ENCODE data around the gene TSPEAR. TPM values are rescaled to one million over a fixed set of nuclear protein-coding genes. Genes with fewer than 3 reads are reported as not detected.
A peak's percentile ranks its signal among the peaks of the same experiment; 100 is the strongest.

TSPEAR gene
- total and polyA plus RNA-seq, 9 of the 15 experiments (the other 6 are each of a cell fraction or from before 2014, with no cell fraction given) = not detected

GRCh38 chr21:44582055-44582454 is 129.3 kb downstream of the TSPEAR start (continued):
- TF ChIP-seq MYC (IDR thresholded peaks at IDR 0.05; ENCODE audit: low read depth, low read length) (peak; percentile 27; the same call in 1 of the 2 replicates), MYC (CRISPR knock-in tag; IDR thresholded peaks at IDR 0.05; ENCODE audit: borderline replicate concordance, low read depth) (no peak), PHB (CRISPR knock-in tag; IDR thresholded peaks at IDR 0.05) (no peak), ZEB2 (IDR thresholded peaks at IDR 0.05) (0 out of 2 replicates have a peak, but pooled peaks have one; percentile 19), KLF10 (CRISPR knock-in tag; IDR thresholded peaks at IDR 0.05) (no peak), JUN (IDR thresholded peaks at IDR 0.05; ENCODE audit: borderline replicate concordance, low read depth, low read length) (peak; percentile 93), JUN (CRISPR knock-in tag; IDR thresholded peaks at IDR 0.05; ENCODE audit: borderline replicate concordance) (no peak), RBM25 (IDR thresholded peaks at IDR 0.05; ENCODE audit: low read depth, low read length, severe bottlenecking) (no peak), SREBF2 (CRISPR knock-in tag; IDR thresholded peaks at IDR 0.05) (no peak), BCLAF1 (IDR thresholded peaks at IDR 0.05; ENCODE audit: borderline replicate concordance in 1 of 2, control insufficient read depth in 1 of 2, low read depth in 2 of 2, low read length in 1 of 2) (no peak)
- TF ChIP-seq, protein P1, sequence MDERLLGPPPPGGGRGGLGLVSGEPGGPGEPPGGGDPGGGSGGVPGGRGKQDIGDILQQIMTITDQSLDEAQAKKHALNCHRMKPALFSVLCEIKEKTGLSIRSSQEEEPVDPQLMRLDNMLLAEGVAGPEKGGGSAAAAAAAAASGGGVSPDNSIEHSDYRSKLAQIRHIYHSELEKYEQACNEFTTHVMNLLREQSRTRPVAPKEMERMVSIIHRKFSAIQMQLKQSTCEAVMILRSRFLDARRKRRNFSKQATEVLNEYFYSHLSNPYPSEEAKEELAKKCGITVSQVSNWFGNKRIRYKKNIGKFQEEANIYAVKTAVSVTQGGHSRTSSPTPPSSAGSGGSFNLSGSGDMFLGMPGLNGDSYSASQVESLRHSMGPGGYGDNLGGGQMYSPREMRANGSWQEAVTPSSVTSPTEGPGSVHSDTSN (CRISPR knock-in tag; IDR thresholded peaks at IDR 0.05; ENCODE audit: low read depth) = no peak
- TF ChIP-seq, protein P1 (tag; conservative IDR thresholded peaks at IDR 0.05; ENCODE audit: low read depth) = peak; percentile 86
- TF ChIP-seq, protein P2, sequence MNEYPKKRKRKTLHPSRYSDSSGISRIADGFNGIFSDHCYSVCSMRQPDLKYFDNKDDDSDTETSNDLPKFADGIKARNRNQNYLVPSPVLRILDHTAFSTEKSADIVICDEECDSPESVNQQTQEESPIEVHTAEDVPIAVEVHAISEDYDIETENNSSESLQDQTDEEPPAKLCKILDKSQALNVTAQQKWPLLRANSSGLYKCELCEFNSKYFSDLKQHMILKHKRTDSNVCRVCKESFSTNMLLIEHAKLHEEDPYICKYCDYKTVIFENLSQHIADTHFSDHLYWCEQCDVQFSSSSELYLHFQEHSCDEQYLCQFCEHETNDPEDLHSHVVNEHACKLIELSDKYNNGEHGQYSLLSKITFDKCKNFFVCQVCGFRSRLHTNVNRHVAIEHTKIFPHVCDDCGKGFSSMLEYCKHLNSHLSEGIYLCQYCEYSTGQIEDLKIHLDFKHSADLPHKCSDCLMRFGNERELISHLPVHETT (CRISPR knock-in tag; conservative IDR thresholded peaks at IDR 0.05 in 1 of 2, IDR thresholded peaks at IDR 0.05 in 1 of 2) = peak in 1 of 2 experiments; percentile 64; a peak in 1 of 4 replicates
